Measurements from ENCODE around the gene FBXL15. TPM values are rescaled to one million over a fixed set of nuclear protein-coding genes. Genes with fewer than 3 reads are reported as not detected.

The FBXL15 gene
- total and polyA plus RNA-seq, 2 donors (not counting 1 experiment from before 2014, with no cell fraction given) = 2.8 to 7.3 TPM

- H3K9ac ChIP-seq (ENCODE audit: insufficient read depth, low read length) = no peak overlapping the region
- peaks cover 11% of the 10 kb centered on the region for H3K4me1 ChIP-seq (ENCODE audit: control insufficient read depth, extremely low read depth, insufficient read depth, low read length)
- H3K27ac ChIP-seq (ENCODE audit: insufficient read depth, low read length) = no peak overlapping the region
- H4K20me1 ChIP-seq (ENCODE audit: control insufficient read depth, extremely low read depth, insufficient read depth, low read length) = no peaks in the 10 kb centered on the region
- peaks cover 7% of the 10 kb centered on the region for H3K79me2 ChIP-seq (ENCODE audit: control insufficient read depth, insufficient read depth, low read length)
- no peak overlapping the region for H2AFZ ChIP-seq (ENCODE audit: low read length)
- H3K4me3 ChIP-seq (replicated peaks in 1 of 4; ENCODE audit: control extremely low read depth in 1 of 4, insufficient read depth in 1 of 4, low read depth in 3 of 4, low read length in 4 of 4) = no peak overlapping the region
- H3K36me3 ChIP-seq (ENCODE audit: control insufficient read depth, insufficient read depth, low read length) = no peaks in the 10 kb centered on the region
- no peak overlapping the region for H3K4me2 ChIP-seq (ENCODE audit: extremely low read depth, insufficient read depth, low read length)
- no peak for TF ChIP-seq EZH2 (IDR thresholded peaks at IDR 0.05; ENCODE audit: low read length, missing control alignments)
- TF ChIP-seq CTCF (conservative IDR thresholded peaks at IDR 0.05 in 1 of 2, IDR thresholded peaks at IDR 0.05 in 1 of 2; ENCODE audit: low read depth in 1 of 2, low read length in 2 of 2) = no peak
- DNase-seq (ENCODE audit: low read depth in 2 of 2) = no peak
- H3K9me3 ChIP-seq (ENCODE audit: control insufficient read depth, insufficient read depth, low read depth, low read length) = no peaks in the 10 kb centered on the region
- H3K27me3 ChIP-seq (ENCODE audit: control insufficient read depth, insufficient read depth, low read length) = no peaks in the 10 kb centered on the region
These were observed 13.0 kb downstream of the FBXL15 start for GRCh38 chr10:102433619-102434046.

- Histone ChIP-seq H3K9ac (ENCODE audit: insufficient read depth, low read length) (no peak overlapping the region), H2AFZ (ENCODE audit: low read length) (peak overlapping the region; percentile 63), H3K4me1 (ENCODE audit: control insufficient read depth, extremely low read depth, insufficient read depth, low read length) (peaks cover 11% of the 10 kb centered on the region), H3K4me2 (ENCODE audit: extremely low read depth, insufficient read depth, low read length) (no peak overlapping the region), H3K36me3 (ENCODE audit: control insufficient read depth, insufficient read depth, low read length) (no peaks in the 10 kb centered on the region), H3K79me2 (ENCODE audit: control insufficient read depth, insufficient read depth, low read length) (peaks cover 7% of the 10 kb centered on the region), H4K20me1 (ENCODE audit: control insufficient read depth, extremely low read depth, insufficient read depth, low read length) (no peaks in the 10 kb centered on the region), H3K27ac (ENCODE audit: insufficient read depth, low read length) (no peak overlapping the region), H3K4me3 (replicated peaks in 1 of 4; ENCODE audit: control extremely low read depth in 1 of 4, insufficient read depth in 1 of 4, low read depth in 3 of 4, low read length in 4 of 4) (no peak overlapping the region), H3K9me3 (ENCODE audit: control insufficient read depth, insufficient read depth, low read depth, low read length) (no peaks in the 10 kb centered on the region), H3K27me3 (ENCODE audit: control insufficient read depth, insufficient read depth, low read length) (no peaks in the 10 kb centered on the region)
- TF ChIP-seq CTCF (conservative IDR thresholded peaks at IDR 0.05 in 1 of 2, IDR thresholded peaks at IDR 0.05 in 1 of 2; ENCODE audit: low read depth in 1 of 2, low read length in 2 of 2) (no peak), EZH2 (IDR thresholded peaks at IDR 0.05; ENCODE audit: low read length, missing control alignments) (no peak)
- DNase-seq (ENCODE audit: low read depth in 2 of 2) = peak; percentile 59 to 61
These were observed 13.9 kb downstream of the FBXL15 start for GRCh38 chr10:102434394-102435132.

- Histone ChIP-seq H3K27me3 (ENCODE audit: control insufficient read depth, insufficient read depth, low read length) (no peaks in the 10 kb centered on the region), H2AFZ (ENCODE audit: low read length) (peak overlapping the region; percentile 63), H3K27ac (ENCODE audit: insufficient read depth, low read length) (no peak overlapping the region), H3K9ac (ENCODE audit: insufficient read depth, low read length) (no peak overlapping the region), H3K4me2 (ENCODE audit: extremely low read depth, insufficient read depth, low read length) (peak overlapping the region; percentile 57), H3K4me3 (replicated peaks in 1 of 4; ENCODE audit: control extremely low read depth in 1 of 4, insufficient read depth in 1 of 4, low read depth in 3 of 4, low read length in 4 of 4) (peak overlapping the region in 1 of 4 experiments; percentile 53), H4K20me1 (ENCODE audit: control insufficient read depth, extremely low read depth, insufficient read depth, low read length) (no peaks in the 10 kb centered on the region), H3K36me3 (ENCODE audit: control insufficient read depth, insufficient read depth, low read length) (no peaks in the 10 kb centered on the region), H3K9me3 (ENCODE audit: control insufficient read depth, insufficient read depth, low read depth, low read length) (no peaks in the 10 kb centered on the region), H3K79me2 (ENCODE audit: control insufficient read depth, insufficient read depth, low read length) (peaks cover 7% of the 10 kb centered on the region), H3K4me1 (ENCODE audit: control insufficient read depth, extremely low read depth, insufficient read depth, low read length) (peaks cover 11% of the 10 kb centered on the region)
- DNase-seq (ENCODE audit: low read depth in 2 of 2) = no peak
- TF ChIP-seq CTCF (conservative IDR thresholded peaks at IDR 0.05 in 1 of 2, IDR thresholded peaks at IDR 0.05 in 1 of 2; ENCODE audit: low read depth in 1 of 2, low read length in 2 of 2) (no peak), EZH2 (IDR thresholded peaks at IDR 0.05; ENCODE audit: low read length, missing control alignments) (no peak)
These were observed 14.5 kb downstream of the FBXL15 start for GRCh38 chr10:102435133-102435497.
